HepG2 (cell line): Measurements from ENCODE around the gene WDR83. TPM values are rescaled to one million over a fixed set of nuclear protein-coding genes. Genes with fewer than 3 reads are reported as not detected.

ENCODE experiments used
- ADNP ChIP-seq: sonication (generic); formaldehyde crosslinking; IDR thresholded peaks from 2 replicates; pipeline ENCODE4 v1.4.0; 2020; ENCODE audit warnings: missing genetic modification reagents
- ERF ChIP-seq: IDR thresholded peaks from 2 replicates; pipeline ENCODE4 v1.6.1; 2018; ENCODE audit warnings: missing biosample characterization, missing genetic modification reagents
- GABPA ChIP-seq, 2 experiments: IDR thresholded peaks; 2 replicates each; pipeline ENCODE4 v1.6.1; 2011 to 2016; ENCODE audit warnings: low read depth in 2 of 2, low read length in 1 of 2, missing biosample characterization in 1 of 2, missing genetic modification characterization in 1 of 2
- GABPB1 ChIP-seq: IDR thresholded peaks from 2 replicates; pipeline ENCODE4 v1.6.1; 2016; ENCODE audit warnings: mild to moderate bottlenecking, missing genetic modification reagents, moderate library complexity, missing compliant biosample characterization
- MLLT10 ChIP-seq: sonication (generic); formaldehyde crosslinking; IDR thresholded peaks from 2 replicates; pipeline ENCODE4 v1.4.0; 2020; ENCODE audit warnings: missing genetic modification reagents
- MXD4 ChIP-seq: IDR thresholded peaks from 2 replicates; pipeline ENCODE4 v1.6.1; 2016; ENCODE audit warnings: mild to moderate bottlenecking, missing biosample characterization, missing genetic modification reagents
- NCOA1 ChIP-seq: sonication (generic); formaldehyde crosslinking; IDR thresholded peaks from 2 replicates; pipeline ENCODE4 v1.9.0; 2021; ENCODE audit warnings: missing genetic modification reagents
- NR1H2 ChIP-seq: sonication (generic); formaldehyde crosslinking; IDR thresholded peaks from 2 replicates; pipeline ENCODE4 v1.8.1; 2022; ENCODE audit warnings: low read depth, missing genetic modification reagents, borderline replicate concordance
- PAWR ChIP-seq: sonication (generic); formaldehyde crosslinking; IDR thresholded peaks from 2 replicates; pipeline ENCODE4 v1.4.0; 2020; ENCODE audit warnings: missing genetic modification reagents, mild to moderate bottlenecking, borderline replicate concordance
- PHF5A ChIP-seq: IDR thresholded peaks from one replicate; pipeline ENCODE4 v1.6.1; 2018; ENCODE audit warnings: low read depth, missing genetic modification reagents; ENCODE audit not compliant: unreplicated experiment
- PRMT3 ChIP-seq: sonication (generic); formaldehyde crosslinking; IDR thresholded peaks from 2 replicates; pipeline ENCODE4 v1.8.1; 2022; ENCODE audit warnings: low read depth, mild to moderate bottlenecking, moderate library complexity, missing genetic modification reagents, borderline replicate concordance
- SCMH1 ChIP-seq: sonication (generic); formaldehyde crosslinking; IDR thresholded peaks from 2 replicates; pipeline ENCODE4 v1.9.0; 2021; ENCODE audit warnings: missing genetic modification reagents, mild to moderate bottlenecking, borderline replicate concordance
- TP53 ChIP-seq: sonication (generic); formaldehyde crosslinking; conservative IDR thresholded peaks from 2 replicates; pipeline ENCODE4 v1.4.0; 2020; ENCODE audit warnings: missing genetic modification reagents
- U2AF1 ChIP-seq: fragments of 200-400 bp; formaldehyde crosslinking; optimal IDR thresholded peaks from 2 replicates; pipeline ENCODE3; 2017; ENCODE audit warnings: mild to moderate bottlenecking, low read depth, low read length
- ZNF782 ChIP-seq: sonication (generic); formaldehyde crosslinking; IDR thresholded peaks from 2 replicates; pipeline ENCODE4 v1.4.0; 2020; ENCODE audit warnings: missing genetic modification reagents, mild to moderate bottlenecking, borderline replicate concordance
- polyA plus RNA-seq, 8 experiments: library from polyadenylated mRNA; depleted of rRNA in 3 of 8; stranded (reverse) in 7 of 8; unstranded in 1 of 8; fragments of >200 nt; fragmentation: Illumina TruSeq in 4 of 8; extraction: Trizol in 4 of 8; gene quantifications; 2 replicates each; pipeline versions ENCODE4 v1.2.1 to v1.2.3, GENCODE V29; 2011 to 2016; ENCODE audit warnings: low read depth in 4 of 8, missing spikeins in 1 of 8, mixed read lengths in 1 of 8; ENCODE audit not compliant: insufficient read depth in 1 of 8
- total RNA-seq, 5 experiments: library from RNA; depleted of rRNA; stranded (reverse); fragments of >200 nt; fragmentation: Illumina TruSeq; extraction: Trizol; gene quantifications; 2 replicates each; pipeline ENCODE4 v1.2.3, GENCODE V29; 2016; ENCODE audit warnings: low read depth in 1 of 5
- TF ChIP-seq, protein P1 (sequence below): sonication (generic); formaldehyde crosslinking; IDR thresholded peaks from 2 replicates; pipeline ENCODE4 v1.4.0; 2020; ENCODE audit warnings: missing genetic modification reagents
- TF ChIP-seq, protein P2 (sequence below): IDR thresholded peaks from 2 replicates; pipeline ENCODE4 v1.6.1; 2016
- TF ChIP-seq, protein P3 (sequence below): sonication (generic); formaldehyde crosslinking; IDR thresholded peaks from 2 replicates; pipeline ENCODE4 v1.9.0; 2021; ENCODE audit warnings: missing genetic modification reagents, mild to moderate bottlenecking, borderline replicate concordance
- TF ChIP-seq, protein P4 (sequence below): IDR thresholded peaks from 2 replicates; pipeline ENCODE4 v1.6.1; 2016; ENCODE audit warnings: missing biosample characterization, missing genetic modification reagents, low read depth
- TF ChIP-seq, protein P5 (sequence below): sonication (generic); formaldehyde crosslinking; IDR thresholded peaks from 2 replicates; pipeline ENCODE4 v1.5.0; 2020; ENCODE audit warnings: mild to moderate bottlenecking, missing genetic modification reagents

Gene WDR83
- total and polyA plus RNA-seq, 2 of the 13 experiments (the other 11 are each of a cell fraction or from before 2014, with no cell fraction given) = 4.5 to 10.7 TPM

DNA sequence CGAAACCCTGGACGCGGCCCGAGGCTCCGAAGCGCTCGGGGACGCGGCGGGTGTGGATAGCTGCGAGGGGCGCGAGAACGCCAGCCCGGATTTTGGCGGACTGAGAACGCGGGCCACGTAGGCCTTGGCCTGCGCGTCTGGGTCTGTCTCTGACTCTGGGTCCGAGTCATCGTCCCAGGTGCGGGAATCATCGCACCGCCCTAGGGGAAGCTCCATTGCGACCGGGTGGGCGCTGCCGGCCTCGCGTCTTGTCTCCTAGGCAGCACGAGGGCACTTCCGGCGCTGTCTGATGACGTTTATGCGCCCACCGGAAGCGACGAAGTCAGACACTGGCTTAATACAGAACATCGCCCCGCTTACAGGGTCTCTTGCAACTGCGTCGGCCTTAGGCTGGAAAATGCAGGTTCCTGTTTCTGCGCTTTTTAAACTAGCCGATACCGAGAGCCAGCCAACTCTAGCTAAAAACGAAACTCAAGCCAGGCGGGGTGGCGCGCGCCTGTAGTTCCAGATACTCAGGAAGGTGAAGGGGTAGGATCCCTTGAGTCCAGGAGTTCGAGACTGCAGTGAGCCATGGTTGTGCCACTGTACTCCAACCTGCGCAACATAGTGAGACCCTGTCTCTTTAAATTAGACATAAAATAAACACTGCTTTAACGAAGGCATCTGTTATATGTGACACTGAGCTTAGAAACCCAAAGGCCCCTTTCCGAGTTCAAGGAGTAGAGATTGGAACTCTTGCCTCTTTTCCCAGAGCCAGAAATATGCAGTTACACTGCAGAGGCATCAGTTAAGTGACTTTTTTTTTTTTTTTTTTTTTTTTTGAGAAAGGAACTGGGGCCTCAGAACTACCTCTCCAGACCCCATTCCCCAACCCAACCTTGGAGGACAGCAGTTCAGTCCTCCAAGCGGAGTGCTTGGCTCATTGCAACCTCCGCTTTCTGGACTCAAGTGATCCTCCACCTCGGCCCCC is 30.0 kb downstream of the WDR83 start, which contains the start of gene FBXW9 (continued):
- TF ChIP-seq, protein P1, sequence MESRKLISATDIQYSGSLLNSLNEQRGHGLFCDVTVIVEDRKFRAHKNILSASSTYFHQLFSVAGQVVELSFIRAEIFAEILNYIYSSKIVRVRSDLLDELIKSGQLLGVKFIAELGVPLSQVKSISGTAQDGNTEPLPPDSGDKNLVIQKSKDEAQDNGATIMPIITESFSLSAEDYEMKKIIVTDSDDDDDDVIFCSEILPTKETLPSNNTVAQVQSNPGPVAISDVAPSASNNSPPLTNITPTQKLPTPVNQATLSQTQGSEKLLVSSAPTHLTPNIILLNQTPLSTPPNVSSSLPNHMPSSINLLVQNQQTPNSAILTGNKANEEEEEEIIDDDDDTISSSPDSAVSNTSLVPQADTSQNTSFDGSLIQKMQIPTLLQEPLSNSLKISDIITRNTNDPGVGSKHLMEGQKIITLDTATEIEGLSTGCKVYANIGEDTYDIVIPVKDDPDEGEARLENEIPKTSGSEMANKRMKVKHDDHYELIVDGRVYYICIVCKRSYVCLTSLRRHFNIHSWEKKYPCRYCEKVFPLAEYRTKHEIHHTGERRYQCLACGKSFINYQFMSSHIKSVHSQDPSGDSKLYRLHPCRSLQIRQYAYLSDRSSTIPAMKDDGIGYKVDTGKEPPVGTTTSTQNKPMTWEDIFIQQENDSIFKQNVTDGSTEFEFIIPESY (CRISPR knock-in tag) = no peak
- TF ChIP-seq SCMH1 (CRISPR knock-in tag) = no peak
- TF ChIP-seq ZNF782 = peak; percentile 84; the same call in 1 of the 2 replicates
- TF ChIP-seq, protein P2, sequence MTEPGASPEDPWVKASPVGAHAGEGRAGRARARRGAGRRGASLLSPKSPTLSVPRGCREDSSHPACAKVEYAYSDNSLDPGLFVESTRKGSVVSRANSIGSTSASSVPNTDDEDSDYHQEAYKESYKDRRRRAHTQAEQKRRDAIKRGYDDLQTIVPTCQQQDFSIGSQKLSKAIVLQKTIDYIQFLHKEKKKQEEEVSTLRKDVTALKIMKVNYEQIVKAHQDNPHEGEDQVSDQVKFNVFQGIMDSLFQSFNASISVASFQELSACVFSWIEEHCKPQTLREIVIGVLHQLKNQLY (CRISPR knock-in tag) = no peak; the same call in 1 of the 2 replicates
- no peak for TF ChIP-seq NR1H2 (CRISPR knock-in tag)
- TF ChIP-seq GABPB1 = peak; percentile 100
- TF ChIP-seq TP53 = no peak
- no peak for TF ChIP-seq MLLT10 (CRISPR knock-in tag)
- peak; percentile 87 for TF ChIP-seq MXD4 (CRISPR knock-in tag)
- no peak for TF ChIP-seq ADNP (CRISPR knock-in tag)
- TF ChIP-seq, protein P3, sequence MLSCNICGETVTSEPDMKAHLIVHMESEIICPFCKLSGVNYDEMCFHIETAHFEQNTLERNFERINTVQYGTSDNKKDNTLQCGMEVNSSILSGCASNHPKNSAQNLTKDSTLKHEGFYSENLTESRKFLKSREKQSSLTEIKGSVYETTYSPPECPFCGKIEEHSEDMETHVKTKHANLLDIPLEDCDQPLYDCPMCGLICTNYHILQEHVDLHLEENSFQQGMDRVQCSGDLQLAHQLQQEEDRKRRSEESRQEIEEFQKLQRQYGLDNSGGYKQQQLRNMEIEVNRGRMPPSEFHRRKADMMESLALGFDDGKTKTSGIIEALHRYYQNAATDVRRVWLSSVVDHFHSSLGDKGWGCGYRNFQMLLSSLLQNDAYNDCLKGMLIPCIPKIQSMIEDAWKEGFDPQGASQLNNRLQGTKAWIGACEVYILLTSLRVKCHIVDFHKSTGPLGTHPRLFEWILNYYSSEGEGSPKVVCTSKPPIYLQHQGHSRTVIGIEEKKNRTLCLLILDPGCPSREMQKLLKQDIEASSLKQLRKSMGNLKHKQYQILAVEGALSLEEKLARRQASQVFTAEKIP = no peak
- no peak for TF ChIP-seq PHF5A (CRISPR knock-in tag)
- TF ChIP-seq, protein P4, sequence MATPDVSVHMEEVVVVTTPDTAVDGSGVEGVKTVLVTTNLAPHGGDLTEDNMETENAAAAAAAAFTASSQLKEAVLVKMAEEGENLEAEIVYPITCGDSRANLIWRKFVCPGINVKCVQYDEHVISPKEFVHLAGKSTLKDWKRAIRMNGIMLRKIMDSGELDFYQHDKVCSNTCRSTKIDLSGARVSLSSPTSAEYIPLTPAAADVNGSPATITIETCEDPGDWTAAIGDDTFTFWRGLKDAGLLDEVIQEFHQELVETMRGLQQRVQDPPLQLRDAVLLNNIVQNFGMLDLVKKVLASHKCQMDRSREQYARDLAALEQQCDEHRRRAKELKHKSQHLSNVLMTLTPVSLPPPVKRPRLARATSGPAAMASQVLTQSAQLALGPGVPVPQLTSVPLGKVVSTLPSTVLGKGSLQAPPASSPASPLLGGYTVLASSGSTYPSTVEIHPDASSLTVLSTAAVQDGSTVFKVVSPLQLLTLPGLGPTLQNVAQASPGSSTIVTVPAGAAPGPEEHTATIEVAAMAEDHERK (CRISPR knock-in tag) = no peak
- TF ChIP-seq PRMT3 (CRISPR knock-in tag) = no peak
- TF ChIP-seq NCOA1 (CRISPR knock-in tag) = no peak
- TF ChIP-seq ERF (CRISPR knock-in tag) = peak; percentile 77; the same call in 1 of the 2 replicates
- peak; percentile 38 for TF ChIP-seq U2AF1
- no peak for TF ChIP-seq PAWR (CRISPR knock-in tag)
- TF ChIP-seq, protein P5, sequence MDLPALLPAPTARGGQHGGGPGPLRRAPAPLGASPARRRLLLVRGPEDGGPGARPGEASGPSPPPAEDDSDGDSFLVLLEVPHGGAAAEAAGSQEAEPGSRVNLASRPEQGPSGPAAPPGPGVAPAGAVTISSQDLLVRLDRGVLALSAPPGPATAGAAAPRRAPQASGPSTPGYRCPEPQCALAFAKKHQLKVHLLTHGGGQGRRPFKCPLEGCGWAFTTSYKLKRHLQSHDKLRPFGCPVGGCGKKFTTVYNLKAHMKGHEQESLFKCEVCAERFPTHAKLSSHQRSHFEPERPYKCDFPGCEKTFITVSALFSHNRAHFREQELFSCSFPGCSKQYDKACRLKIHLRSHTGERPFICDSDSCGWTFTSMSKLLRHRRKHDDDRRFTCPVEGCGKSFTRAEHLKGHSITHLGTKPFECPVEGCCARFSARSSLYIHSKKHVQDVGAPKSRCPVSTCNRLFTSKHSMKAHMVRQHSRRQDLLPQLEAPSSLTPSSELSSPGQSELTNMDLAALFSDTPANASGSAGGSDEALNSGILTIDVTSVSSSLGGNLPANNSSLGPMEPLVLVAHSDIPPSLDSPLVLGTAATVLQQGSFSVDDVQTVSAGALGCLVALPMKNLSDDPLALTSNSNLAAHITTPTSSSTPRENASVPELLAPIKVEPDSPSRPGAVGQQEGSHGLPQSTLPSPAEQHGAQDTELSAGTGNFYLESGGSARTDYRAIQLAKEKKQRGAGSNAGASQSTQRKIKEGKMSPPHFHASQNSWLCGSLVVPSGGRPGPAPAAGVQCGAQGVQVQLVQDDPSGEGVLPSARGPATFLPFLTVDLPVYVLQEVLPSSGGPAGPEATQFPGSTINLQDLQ (CRISPR knock-in tag) = no peak
- TF ChIP-seq GABPA (IDR thresholded peaks at IDR 0.05; ENCODE audit: low read depth, low read length) = peak; percentile 99
- TF ChIP-seq GABPA (CRISPR knock-in tag; IDR thresholded peaks at IDR 0.05; ENCODE audit: low read depth) = peak; percentile 100
